GM21526 (cell line): ENCODE results near the gene MAGIX.
A peak's percentile ranks its signal among the peaks of the same experiment; 100 is the strongest.
"Not testable (repeated sequence)": the region's sequence is repeated elsewhere in the genome, so short reads cannot be mapped to it uniquely, and the experiment has no call there.

Experiments
- ATAC-seq: cut with Tn5 transposase; IDR thresholded peaks from one replicate; pipeline ENCODE4 v1.9.1; 2021; ENCODE audit warnings: moderate library complexity; ENCODE audit not compliant: unreplicated experiment, low FRiP score

Gene MAGIX

DNA sequence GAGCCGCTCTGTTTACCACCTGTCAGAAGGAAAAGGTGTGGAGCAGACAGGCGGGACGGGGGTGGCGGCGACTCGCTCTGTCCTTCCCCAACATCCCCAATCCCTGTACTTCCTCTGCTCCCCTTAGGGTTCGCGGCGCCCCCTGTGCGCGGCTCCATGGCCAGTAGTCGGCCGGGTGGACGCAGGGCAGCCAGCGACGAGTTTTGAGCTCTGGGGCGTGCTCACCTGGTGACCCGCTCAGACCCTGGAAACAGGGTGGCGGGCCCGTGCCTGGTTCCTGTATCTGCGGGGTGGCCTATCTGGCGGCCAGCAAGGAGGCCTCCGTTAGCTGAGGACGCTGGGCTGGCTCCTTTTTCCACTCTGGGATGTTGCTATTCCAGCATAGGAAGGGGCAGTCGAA is 5.4 kb upstream of the MAGIX start:
- no peak for ATAC-seq

DNA sequence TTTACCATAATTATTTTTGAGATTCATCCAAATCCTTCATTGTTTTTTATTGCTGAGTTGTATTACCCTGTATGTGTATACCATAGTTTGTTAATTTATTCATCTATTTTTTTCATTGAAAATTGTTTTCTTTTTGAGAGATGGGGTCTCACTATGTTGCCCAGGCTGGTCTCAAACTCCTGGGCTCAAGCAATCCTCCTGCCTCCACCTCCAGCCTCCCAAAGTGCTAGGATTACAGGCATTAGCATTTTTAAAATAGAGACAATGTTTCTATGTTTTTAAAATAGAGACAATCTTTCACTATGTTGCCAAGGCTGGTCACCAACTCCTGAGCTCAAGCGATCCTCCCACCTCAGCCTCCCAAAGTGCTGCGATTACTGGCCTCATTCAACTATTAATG is 1.6 kb upstream of the MAGIX start:
- ATAC-seq: no peak

DNA sequence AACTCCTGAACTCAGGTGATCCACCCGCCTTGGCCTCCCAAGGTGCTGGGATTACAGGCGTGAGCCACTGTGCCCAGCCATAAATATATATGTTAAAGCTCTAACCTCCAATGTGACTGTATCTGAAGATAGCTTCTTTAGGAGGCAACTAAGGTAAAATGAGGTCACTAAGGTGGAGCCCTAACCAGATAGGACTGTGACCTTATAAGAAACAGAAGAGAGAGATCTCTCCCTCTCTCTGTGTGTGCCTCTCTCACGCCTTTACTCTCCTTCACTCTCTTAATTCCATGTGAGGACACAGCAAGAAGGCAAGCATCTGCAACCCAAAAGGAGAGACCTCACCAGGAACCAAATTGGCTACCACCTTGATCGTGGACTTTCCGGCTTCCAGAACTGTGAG is 926 bp upstream of the MAGIX start:
- ATAC-seq: no peak

DNA sequence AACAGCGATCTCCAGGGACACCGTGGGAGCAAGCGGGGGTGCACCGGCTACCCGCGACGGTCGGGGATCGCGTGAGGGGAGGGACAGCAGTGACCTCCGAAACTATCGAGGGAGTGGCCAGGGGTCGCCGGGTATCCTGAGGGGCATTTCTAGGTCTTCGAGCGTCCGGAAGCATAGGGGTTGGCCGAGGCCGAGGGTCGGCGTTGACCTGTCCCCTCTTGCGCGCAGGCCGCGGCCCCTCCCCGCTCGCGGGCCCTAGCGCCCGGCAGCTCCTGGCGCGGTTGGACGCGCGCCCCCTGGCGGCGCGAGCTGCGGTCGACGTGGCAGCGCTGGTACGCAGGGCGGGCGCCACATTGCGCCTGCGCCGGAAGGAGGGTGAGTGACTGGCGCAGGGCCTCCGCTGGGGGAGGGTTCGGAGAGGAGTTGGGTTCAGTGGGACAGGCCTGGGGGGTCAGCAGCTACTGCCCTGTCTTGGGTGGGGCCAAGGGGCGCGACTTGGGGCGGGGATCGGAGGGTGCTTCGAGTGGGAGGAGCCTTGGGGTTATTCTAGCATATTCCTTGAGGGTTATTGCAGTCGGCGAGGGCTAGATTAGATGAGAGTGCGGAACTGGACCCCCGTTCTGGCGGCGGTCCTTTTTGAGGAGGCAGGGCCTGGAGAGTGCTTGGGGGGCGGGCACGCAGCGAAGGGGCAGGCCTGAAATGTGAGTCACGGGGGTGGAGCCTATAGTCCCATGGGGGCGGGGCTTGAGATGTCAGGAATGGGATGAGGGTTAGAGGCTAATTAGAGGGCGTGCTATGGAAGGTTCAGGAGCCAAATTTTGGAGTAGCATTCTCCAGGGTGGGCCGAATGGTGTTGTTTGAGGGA is 1.2 kb downstream of the MAGIX start:
- peak; percentile 51 for ATAC-seq

DNA sequence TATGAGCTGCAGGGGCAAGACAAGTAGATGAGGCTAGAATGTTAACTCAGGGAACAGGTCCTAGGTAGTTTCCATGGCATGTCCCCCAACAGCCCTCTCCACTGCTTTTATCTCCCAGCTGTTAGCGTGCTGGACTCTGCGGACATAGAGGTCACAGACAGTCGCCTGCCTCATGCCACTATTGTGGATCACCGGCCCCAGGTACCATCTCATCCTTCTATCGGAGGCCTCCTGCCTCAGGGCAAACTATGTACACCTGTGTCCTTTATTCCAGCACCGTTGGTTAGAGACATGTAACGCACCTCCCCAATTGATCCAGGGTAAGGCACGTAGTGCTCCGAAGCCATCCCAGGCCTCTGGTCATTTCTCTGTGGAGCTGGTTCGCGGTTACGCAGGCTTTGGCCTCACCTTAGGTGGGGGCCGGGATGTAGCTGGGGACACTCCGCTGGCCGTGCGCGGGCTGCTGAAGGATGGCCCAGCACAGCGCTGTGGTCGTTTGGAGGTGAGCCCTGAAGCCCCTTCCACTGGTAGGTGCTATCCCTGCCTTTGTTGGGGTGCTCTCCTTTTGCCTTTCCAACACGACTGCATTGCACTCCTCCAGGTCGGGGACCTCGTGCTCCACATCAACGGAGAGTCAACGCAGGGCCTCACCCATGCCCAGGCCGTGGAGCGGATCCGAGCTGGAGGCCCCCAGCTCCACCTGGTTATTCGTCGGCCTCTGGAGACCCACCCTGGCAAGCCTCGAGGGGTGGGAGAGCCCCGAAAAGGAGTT is 2.2 kb downstream of the MAGIX start:
- no peak for ATAC-seq

DNA sequence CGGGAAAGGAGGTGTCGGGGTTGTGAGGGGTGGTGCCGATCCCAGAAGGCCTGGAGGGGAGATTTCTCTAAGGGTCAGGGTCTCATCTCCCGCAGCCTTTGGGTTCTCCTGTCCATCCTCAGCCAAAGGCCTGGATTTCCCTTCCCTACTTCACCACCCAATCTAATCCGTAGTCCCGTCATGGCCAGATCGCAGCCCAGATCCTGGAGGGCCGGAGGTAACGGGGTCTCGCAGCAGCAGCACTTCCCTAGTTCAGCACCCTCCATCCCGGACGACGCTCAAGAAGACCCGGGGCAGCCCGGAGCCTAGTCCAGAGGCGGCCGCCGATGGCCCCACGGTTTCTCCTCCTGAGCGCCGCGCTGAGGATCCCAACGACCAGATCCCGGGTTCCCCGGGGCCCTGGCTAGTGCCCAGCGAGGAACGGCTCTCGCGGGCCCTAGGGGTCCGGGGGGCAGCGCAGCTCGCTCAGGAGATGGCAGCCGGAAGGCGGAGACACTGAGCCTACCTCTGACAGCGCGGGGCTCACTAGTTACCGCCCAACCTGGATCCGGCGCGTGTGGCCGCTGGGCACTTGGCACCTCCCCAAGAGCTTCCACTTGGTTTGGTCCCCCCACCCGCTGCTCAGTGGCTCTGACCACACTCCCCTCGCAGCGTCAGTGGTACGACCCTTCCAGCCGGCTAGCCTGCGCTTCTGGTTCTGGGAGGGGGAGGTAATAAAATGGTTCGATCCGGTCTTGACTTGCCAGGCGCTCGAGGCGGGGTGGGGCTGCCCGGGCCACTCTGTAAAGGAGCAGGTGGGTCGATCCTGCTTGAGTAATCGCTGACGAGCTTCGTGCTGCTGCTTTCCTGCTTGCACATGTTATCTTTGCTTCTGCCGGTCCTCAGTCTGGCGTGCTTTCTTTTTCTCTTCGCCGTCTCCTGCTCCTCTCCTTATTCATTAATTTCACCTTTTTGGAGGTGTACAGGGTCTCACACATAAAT is 3.6 kb downstream of the MAGIX start:
- ATAC-seq: no peak

DNA sequence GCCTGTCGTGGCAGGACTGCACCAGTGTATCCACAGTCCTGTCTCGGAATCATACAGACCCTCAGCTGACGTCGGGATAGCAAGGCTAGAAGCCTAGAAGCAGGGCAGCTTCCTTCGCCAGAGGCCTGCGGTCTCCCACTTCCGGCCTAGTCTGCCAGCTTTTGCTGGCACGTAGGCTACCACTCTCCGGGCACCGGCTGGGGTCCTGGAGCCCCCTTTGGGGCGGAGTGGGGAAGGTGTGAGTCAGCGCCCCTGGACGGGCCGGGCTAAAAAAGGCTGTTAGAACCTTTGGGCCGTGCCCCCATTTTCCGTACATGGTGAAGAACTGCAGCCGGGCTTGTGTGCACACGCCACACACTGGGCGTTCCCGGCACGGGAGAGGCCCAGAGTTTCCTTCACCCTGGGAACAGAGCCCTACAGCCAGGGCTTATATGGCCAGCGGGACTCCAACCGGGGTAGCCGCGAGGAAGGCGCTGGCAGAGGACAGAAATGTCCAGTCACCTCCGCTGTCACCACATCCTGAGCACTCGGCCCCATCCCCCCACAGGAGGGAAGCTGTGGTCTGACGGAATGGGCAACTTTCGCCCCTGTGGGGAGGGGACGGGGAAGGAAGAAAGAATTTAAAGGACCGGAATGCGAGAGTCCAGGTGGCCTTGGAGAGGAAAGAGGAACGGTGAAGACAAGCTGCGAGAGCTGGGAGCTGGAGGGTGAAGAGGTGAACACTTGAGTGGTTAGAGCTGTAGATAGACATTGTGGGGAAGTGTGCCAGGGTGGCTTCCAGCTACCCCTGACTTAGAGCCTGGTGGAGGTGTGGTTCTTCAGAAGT is 4.6 kb downstream of the MAGIX start:
- ATAC-seq: no peak

DNA sequence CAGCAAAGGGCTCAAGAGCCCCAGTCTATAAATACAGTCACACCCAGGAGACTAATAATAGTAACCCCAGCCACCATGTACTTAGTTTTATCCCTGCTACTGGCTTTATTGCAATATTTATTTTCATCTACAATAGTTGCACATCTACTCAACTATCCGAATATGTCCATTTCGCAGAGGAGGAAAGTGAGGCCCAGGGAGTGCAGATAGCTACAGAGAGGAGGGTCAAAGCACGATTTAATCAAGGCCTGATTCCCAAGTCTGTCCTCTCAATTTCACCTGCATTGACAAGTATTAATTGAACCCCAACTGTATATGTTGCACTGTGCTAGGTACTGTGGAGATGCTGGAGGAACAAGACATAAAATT is 5.2 kb downstream of the MAGIX start:
- no peak for ATAC-seq

DNA sequence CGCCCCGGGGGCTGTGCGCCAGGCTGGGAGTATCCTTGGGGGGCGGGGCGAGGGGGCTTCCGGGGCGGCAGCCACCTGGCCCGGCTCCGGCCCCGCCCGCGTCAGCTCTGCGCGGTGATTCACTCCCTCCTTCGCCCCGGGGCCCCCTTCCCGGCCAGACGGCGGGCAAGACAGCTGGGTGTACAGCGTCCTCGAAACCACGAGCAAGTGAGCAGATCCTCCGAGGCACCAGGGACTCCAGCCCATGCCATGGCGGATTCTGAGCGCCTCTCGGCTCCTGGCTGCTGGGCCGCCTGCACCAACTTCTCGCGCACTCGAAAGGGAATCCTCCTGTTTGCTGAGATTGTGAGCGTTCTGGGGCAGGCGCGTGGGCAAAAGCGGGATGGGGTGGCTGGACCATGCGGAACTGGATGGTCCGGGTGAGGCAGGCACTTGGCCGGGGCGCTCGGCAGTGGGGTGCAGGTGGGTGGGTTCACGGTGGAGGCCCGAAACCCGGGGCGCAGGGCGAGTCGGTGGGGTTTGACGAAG is 9.3 kb downstream of the MAGIX start, which contains the start of gene PLP2:
TSS of gene PLP2 (plus strand) at position 147 of the 528 bp plus-strand sequence. CDS start at position 250, 103 bp downstream.
- no peak for ATAC-seq

DNA sequence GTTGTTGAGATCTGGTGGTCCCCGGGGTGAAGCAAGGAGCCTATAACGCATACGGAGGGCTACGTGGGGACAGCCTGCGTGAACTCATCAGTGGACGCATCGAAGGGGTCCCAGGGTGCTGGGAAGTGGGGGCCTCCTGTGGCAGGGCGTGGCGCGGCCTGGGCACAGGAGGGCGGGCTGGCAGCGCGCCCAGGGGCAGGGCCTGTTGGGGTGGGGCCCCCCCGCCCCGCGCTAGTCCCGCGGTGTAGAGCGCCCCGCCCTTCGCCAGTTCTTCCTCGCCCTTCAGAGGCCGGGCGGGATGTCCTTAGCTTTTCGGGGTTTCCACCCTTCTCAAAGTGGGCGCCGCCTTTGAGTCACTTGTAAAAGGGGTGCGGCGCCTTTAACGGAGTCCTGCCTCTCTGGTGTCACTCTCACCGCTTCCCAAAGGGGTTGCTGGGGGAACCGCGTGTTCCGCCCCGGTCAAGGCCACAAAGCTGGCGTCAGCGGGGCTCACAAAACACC is 9.8 kb downstream of the MAGIX start:
- ATAC-seq: peak; percentile 56

DNA sequence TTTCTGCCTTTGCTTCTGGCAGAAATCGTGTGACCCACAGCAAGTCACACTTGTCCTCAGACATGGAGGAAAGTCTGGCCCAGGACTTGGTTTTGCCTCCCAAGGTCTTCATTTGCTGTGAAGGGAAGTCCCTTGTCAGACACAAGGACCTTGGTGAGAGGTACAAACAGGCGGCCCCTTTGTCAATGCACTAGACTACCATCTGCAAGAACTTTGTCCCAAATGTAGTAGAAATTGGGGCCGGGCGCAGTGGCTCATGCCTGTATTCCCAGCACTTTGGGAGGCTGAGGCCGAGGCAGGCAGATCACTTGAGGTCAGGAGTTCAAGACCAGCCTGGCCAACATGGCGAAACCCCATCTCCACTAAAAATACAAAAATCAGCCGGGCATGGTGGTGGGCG is 11.0 kb downstream of the MAGIX start:
- not testable (repeated sequence) for ATAC-seq

DNA sequence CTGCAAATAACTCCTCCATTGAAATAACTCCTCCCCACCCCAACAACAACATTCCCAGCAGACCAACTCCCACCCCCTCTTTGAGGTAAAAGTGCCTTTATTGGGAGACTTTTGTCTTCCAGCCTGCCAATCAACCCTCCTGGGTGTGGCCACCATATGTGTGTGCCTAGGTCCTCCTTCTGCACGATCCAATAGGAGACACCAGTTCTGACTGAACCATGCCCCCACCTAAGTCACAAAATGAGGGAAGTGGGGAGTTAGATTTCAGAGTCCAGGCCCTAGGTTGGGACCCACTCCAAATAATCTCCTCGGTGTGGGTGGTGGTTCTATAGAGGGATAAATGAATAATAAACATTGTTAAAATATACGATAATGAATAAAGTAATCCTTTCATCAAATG is 12.2 kb downstream of the MAGIX start:
- ATAC-seq: no peak

DNA sequence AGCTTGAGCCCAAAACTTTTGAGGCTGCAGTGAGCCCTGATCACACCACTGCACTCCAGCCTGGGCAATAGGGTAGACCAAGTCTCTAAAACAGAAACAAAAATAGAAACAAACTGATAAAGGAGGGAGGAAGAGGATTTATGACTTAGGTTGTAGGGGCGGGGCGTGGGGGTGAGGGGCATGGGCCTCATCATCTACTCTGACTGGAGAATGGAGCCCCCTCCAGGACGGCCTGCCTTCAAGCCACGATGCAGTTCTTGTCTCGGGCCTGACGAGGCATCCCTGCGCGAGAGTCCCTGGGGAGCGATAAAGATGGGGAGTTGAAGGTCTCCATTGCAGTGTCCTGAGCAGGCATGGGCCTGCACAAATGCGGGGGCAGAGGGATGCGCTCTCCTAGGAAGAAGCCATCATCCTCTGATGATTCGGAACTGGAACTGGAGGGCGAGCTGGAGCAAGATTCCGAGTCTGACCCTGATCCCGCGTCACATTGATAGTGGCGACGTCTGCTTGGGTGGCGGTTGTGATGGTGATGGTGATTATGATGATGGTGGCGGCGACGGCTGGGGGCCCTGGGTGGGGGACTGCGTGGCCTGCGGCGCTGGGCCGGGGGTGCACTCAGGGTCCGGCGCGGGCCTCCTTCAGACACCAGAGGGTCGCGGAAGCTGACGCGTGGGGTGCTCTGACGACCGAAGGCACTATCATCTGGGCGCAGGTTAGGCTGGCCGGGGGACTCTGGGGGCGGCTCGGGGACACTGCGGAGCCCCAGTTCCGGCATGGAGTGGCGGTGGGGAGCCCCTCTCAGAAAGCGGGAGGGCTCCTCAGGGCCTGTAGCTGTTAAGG is 13.1 kb downstream of the MAGIX start:
- no peak for ATAC-seq

DNA sequence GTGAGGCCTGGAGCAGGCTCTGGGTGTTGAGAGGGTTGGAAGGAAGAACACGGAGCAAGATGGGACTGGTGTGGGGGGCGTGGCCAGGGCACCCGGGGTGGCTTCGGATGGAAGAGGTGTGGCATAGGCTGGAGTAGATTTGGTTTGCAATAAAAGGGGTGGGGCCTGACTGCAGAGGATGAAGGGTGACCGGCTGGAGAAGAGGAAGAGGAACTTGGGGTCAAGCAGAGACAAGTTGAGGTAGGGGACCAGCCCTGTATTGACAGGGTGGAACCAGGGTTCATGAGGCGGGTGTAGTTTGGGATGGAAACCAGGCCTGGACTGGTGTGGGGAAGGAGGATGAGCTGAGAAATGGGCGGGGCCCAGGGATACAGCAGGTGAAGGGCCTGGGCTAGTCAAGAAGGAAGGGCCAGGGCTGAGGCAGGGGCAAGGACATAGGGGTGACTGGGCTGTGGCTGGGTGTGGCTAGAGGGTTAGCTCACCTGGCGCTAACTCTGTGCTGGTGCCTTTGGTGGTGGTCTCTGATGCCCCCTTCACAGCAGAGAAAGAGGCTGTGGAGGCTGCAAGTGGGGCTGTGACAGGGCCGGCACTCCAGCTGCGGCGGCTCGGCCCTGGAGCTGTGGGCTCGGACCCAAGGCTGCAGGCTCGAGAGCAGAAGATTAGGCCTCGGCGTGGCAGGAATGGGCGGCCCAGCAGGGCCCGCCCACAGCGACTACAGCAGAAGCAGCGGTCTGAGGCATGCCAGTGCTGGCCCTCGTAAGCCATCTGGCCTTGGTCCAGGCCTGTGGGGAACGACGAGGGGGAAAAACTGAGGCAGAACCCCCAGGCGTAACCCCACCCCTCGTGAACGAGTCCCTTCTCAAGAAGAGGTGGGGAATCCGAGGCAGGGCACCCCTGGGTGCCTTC is 14.1 kb downstream of the MAGIX start:
- ATAC-seq: no peak

DNA sequence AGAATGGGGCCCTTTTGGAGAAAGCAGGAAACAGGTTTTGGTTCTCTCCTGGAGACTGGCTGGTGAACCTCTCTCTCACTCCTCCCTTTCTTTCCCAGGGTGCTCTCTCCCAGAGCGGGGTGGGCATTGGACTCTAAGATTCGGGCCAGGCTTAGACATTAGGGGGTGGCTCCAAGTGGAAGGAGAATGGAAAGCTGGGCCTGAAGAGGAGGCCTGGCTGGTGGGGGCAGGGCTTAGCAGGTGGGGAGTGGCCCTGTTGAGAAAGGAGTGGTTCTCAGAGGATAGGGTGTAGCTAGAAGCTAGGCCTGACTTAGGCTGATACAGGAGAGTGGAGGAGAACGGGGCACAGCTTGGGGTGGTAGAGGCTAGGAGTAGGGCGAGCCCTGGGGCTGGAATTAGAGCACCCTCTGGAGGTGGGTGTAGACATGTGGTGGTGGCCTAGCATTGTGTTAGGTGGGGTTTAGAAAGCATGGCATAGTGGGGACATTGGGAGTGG is 14.8 kb downstream of the MAGIX start:
- no peak for ATAC-seq

DNA sequence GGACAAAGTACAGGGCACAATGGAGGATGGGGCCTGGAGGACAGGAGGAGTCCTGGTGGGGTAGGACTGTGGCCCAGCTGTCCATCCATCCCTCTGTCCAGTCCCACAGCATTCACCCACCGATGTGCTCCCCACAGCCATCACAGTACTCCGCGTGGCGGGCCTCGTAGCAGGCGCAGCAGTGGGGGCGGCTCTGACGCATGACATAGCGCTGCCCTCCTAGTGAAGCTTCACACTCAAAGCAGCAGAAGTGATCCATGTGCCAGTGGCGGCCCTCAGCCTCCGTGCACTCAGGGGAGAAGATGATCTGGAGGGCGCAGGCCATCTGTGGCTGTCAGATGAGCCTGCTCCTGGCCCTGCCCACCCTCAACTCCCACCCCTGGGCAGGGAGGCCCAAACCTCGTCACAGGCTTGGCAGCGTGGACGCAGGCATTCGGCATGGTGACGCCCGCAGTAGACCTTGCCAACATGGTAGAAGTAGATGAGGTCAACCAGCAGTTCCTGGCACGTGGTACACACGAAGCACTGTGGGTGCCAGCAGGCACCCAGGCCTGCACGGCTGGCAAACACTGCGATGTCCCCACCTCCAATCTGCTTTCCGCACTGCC is 15.4 kb downstream of the MAGIX start:
- ATAC-seq: no peak

DNA sequence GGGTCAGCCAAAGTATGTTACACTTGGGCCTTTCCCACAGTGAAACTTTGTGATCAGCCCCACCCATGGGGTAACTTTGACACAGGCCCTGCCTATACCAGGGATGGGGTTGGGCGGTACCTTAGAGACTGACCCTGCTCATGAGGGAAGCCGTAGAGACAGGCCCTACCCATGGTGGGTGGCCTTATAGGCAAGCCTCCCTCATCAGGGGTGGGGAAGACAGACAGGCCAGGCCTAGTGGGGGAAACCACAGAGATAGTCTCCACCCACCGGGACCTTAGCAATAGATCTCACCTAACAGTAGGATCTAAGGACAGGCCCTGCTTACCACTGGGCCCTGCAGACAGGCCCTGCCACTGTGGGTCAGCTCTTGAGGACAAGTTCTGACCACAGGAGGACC is 16.0 kb downstream of the MAGIX start:
- ATAC-seq: no peak
